ENCODE measurements around the gene GRIK4.

The GRIK4 gene

DNA sequence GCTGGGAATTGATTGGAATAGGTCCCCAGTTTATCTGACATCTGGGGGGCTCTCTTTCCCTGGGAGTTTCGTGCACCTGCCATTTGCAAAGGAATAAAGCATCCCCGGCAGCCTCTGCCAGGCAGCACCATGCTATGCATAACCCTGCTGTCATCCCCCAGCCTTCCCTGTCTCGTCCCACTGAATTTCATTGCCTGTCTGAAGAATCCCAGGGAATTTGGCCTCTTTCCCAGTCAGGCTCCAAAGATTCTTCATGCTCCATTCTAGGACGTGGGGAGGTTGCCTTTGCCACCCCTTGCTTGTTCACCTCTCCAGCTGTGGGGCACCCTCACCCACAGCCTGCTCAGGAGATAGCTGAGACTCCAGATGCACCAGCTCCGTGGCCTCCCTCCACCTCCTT is 317.3 kb downstream of the GRIK4 start:
- Histone ChIP-seq H3K27me3 (ENCODE audit: insufficient read depth, low read length, poor library complexity, severe bottlenecking) (no peaks in the 10 kb centered on the region), H3K79me2 (ENCODE audit: insufficient read depth, low read length) (no peaks in the 10 kb centered on the region), H3K36me3 (ENCODE audit: insufficient read depth, low read length) (no peaks in the 10 kb centered on the region), H3K9ac (ENCODE audit: low read depth, low read length, poor library complexity, severe bottlenecking) (no peak overlapping the region), H3K4me3 (ENCODE audit: low read length, poor library complexity, severe bottlenecking) (no peak overlapping the region), H3K4me1 (ENCODE audit: insufficient read depth, low read length, poor library complexity, severe bottlenecking) (no peaks in the 10 kb centered on the region), H2AFZ (ENCODE audit: low read length) (no peak overlapping the region), H3K9me3 (ENCODE audit: insufficient read depth, low read depth, low read length) (no peaks in the 10 kb centered on the region), H3K9me2 (replicated peaks; ENCODE audit: low read depth, low read length) (no peaks in the 10 kb centered on the region), H3F3A (ENCODE audit: low read depth) (no peaks in the 10 kb centered on the region), H4K20me1 (ENCODE audit: insufficient read depth, low read length, poor library complexity, severe bottlenecking) (no peaks in the 10 kb centered on the region), H3K4me2 (ENCODE audit: low read depth, low read length, poor library complexity, severe bottlenecking) (no peak overlapping the region)
- TF ChIP-seq, protein P1, sequence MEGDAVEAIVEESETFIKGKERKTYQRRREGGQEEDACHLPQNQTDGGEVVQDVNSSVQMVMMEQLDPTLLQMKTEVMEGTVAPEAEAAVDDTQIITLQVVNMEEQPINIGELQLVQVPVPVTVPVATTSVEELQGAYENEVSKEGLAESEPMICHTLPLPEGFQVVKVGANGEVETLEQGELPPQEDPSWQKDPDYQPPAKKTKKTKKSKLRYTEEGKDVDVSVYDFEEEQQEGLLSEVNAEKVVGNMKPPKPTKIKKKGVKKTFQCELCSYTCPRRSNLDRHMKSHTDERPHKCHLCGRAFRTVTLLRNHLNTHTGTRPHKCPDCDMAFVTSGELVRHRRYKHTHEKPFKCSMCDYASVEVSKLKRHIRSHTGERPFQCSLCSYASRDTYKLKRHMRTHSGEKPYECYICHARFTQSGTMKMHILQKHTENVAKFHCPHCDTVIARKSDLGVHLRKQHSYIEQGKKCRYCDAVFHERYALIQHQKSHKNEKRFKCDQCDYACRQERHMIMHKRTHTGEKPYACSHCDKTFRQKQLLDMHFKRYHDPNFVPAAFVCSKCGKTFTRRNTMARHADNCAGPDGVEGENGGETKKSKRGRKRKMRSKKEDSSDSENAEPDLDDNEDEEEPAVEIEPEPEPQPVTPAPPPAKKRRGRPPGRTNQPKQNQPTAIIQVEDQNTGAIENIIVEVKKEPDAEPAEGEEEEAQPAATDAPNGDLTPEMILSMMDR (conservative IDR thresholded peaks at IDR 0.05; ENCODE audit: low read length), result no peak
- TF ChIP-seq EZH2phosphoT487 (IDR thresholded peaks at IDR 0.05; ENCODE audit: borderline replicate concordance), result no peak

- Histone ChIP-seq H2AFZ (ENCODE audit: low read length) (no peak overlapping the region), H3K27me3 (ENCODE audit: insufficient read depth, low read length, poor library complexity, severe bottlenecking) (no peaks in the 10 kb centered on the region), H3K79me2 (ENCODE audit: insufficient read depth, low read length) (no peaks in the 10 kb centered on the region), H3K36me3 (ENCODE audit: insufficient read depth, low read length) (no peaks in the 10 kb centered on the region), H3K9ac (ENCODE audit: low read depth, low read length, poor library complexity, severe bottlenecking) (no peak overlapping the region), H3K9me3 (ENCODE audit: insufficient read depth, low read depth, low read length) (no peaks in the 10 kb centered on the region), H3K4me3 (ENCODE audit: low read length, poor library complexity, severe bottlenecking) (no peak overlapping the region), H4K20me1 (ENCODE audit: insufficient read depth, low read length, poor library complexity, severe bottlenecking) (no peaks in the 10 kb centered on the region), H3K4me2 (ENCODE audit: low read depth, low read length, poor library complexity, severe bottlenecking) (no peak overlapping the region), H3K9me2 (replicated peaks; ENCODE audit: low read depth, low read length) (no peaks in the 10 kb centered on the region), H3K4me1 (ENCODE audit: insufficient read depth, low read length, poor library complexity, severe bottlenecking) (no peaks in the 10 kb centered on the region), H3F3A (ENCODE audit: low read depth) (no peaks in the 10 kb centered on the region)
- TF ChIP-seq EZH2phosphoT487 (IDR thresholded peaks at IDR 0.05; ENCODE audit: borderline replicate concordance), result no peak
Observed at GRCh38 chr11:120830085-120830620, 318.6 kb downstream of the GRIK4 start.

GRCh38 chr11:120832481-120833238 is 321.1 kb downstream of the GRIK4 start:
- no peaks in the 10 kb centered on the region for H3K9me3 ChIP-seq (ENCODE audit: insufficient read depth, low read depth, low read length)
- no peak overlapping the region for H3K4me3 ChIP-seq (ENCODE audit: low read length, poor library complexity, severe bottlenecking)
- H3K4me2 ChIP-seq (ENCODE audit: low read depth, low read length, poor library complexity, severe bottlenecking), result no peak overlapping the region
- H4K20me1 ChIP-seq (ENCODE audit: insufficient read depth, low read length, poor library complexity, severe bottlenecking), result no peaks in the 10 kb centered on the region
- TF ChIP-seq EZH2phosphoT487 (IDR thresholded peaks at IDR 0.05; ENCODE audit: borderline replicate concordance), result no peak
- TF ChIP-seq, protein P1 (conservative IDR thresholded peaks at IDR 0.05; ENCODE audit: low read length), result no peak
- H2AFZ ChIP-seq (ENCODE audit: low read length), result no peak overlapping the region
- H3K36me3 ChIP-seq (ENCODE audit: insufficient read depth, low read length), result no peaks in the 10 kb centered on the region
- H3K4me1 ChIP-seq (ENCODE audit: insufficient read depth, low read length, poor library complexity, severe bottlenecking), result no peaks in the 10 kb centered on the region
- no peaks in the 10 kb centered on the region for H3K27me3 ChIP-seq (ENCODE audit: insufficient read depth, low read length, poor library complexity, severe bottlenecking)
- no peaks in the 10 kb centered on the region for H3K79me2 ChIP-seq (ENCODE audit: insufficient read depth, low read length)
- H3K9ac ChIP-seq (ENCODE audit: low read depth, low read length, poor library complexity, severe bottlenecking), result no peak overlapping the region
- no peaks in the 10 kb centered on the region for H3K9me2 ChIP-seq (replicated peaks; ENCODE audit: low read depth, low read length)
- H3F3A ChIP-seq (ENCODE audit: low read depth), result no peaks in the 10 kb centered on the region
